ENCODE data around the gene ADAMTS14.

The ADAMTS14 gene

GRCh38 chr10:70714951-70715350, 42.6 kb downstream of the ADAMTS14 start:
- TF ChIP-seq YY1 (IDR thresholded peaks at IDR 0.05; ENCODE audit: low read depth) (no peak), CREB1 (IDR thresholded peaks at IDR 0.05; ENCODE audit: low read depth) (no peak), EP300 (IDR thresholded peaks at IDR 0.05; ENCODE audit: borderline replicate concordance) (no peak), MAX (IDR thresholded peaks at IDR 0.05) (no peak), REST (IDR thresholded peaks at IDR 0.05; ENCODE audit: low read depth) (no peak), TCF12 (IDR thresholded peaks at IDR 0.05; ENCODE audit: low read depth) (no peak), RAD21 (IDR thresholded peaks at IDR 0.05; ENCODE audit: low read depth) (no peak), NFIC (IDR thresholded peaks at IDR 0.05) (no peak)
- TF ChIP-seq, protein P1, sequence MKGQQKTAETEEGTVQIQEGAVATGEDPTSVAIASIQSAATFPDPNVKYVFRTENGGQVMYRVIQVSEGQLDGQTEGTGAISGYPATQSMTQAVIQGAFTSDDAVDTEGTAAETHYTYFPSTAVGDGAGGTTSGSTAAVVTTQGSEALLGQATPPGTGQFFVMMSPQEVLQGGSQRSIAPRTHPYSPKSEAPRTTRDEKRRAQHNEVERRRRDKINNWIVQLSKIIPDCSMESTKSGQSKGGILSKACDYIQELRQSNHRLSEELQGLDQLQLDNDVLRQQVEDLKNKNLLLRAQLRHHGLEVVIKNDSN (IDR thresholded peaks at IDR 0.05) = no peak

DNA sequence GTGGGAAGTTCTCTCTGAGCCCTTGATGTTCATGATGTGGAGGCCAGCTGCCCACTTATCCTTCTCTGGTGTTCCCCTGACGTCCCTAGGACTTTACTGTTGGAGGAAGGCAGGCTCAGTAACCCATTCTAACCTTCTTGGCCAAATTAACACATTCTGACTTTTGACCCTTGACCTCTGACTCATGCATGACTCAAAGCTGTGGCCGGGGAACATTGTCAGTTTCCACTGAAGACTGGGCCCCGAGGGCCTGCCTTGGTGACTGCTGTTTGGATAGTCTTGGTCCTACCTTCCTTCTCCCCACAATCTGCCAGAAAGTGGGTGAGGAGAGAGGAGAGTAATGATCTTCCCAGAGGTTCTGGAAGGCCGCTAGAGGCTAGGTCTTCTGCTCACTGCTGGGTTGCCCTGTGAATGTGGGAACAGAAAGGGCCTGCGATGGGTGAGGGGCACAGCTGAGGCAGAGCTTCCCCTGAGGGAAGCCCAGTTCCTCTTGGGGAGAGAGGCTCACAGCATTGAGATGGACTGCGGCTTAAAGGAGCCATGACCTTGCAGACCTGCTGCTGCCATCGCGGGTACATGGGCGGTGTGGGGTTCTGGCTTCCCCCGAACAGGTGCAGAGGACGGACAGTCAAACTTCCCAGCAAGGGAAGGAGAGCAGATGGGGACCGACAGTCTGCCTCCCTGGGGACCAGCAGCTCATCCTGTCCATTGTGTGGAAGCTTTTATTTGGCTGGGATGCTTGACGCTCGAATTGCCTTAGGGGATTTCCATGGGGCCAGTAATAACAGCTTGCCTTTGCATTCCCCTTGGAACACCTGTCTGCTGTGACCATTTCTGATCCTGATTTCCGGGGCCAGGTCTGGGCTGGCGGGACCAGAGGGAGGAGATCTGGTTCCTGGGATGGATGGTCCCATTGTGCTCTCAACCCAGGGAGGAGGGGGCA, 43.8 kb downstream of the ADAMTS14 start:
- no peak for TF ChIP-seq TCF12 (IDR thresholded peaks at IDR 0.05; ENCODE audit: low read depth)
- no peak for TF ChIP-seq CREB1 (IDR thresholded peaks at IDR 0.05; ENCODE audit: low read depth)
- TF ChIP-seq, protein P1 (IDR thresholded peaks at IDR 0.05) = no peak
- no peak for TF ChIP-seq CEBPB (IDR thresholded peaks at IDR 0.05)
- TF ChIP-seq REST (IDR thresholded peaks at IDR 0.05; ENCODE audit: low read depth) = no peak
- TF ChIP-seq TAF1 (IDR thresholded peaks at IDR 0.05; ENCODE audit: low read depth) = no peak
- TF ChIP-seq NFIC (IDR thresholded peaks at IDR 0.05) = no peak
- no peak for TF ChIP-seq YY1 (IDR thresholded peaks at IDR 0.05; ENCODE audit: low read depth)
- no peak for TF ChIP-seq FOXM1 (IDR thresholded peaks at IDR 0.05; ENCODE audit: borderline replicate concordance, low read depth)
- no peak for TF ChIP-seq EGR1 (IDR thresholded peaks at IDR 0.05)
- TF ChIP-seq TEAD4 (IDR thresholded peaks at IDR 0.05) = no peak
- TF ChIP-seq EP300 (IDR thresholded peaks at IDR 0.05; ENCODE audit: borderline replicate concordance) = no peak
- no peak for TF ChIP-seq RAD21 (IDR thresholded peaks at IDR 0.05; ENCODE audit: low read depth)
- no peak for TF ChIP-seq MAX (IDR thresholded peaks at IDR 0.05)
- no peak for TF ChIP-seq ZBTB7A (IDR thresholded peaks at IDR 0.05; ENCODE audit: low read depth)

GRCh38 chr10:70722820-70723424, 50.6 kb downstream of the ADAMTS14 start:
- no peak for TF ChIP-seq EP300 (IDR thresholded peaks at IDR 0.05; ENCODE audit: borderline replicate concordance)
- no peak for TF ChIP-seq RAD21 (IDR thresholded peaks at IDR 0.05; ENCODE audit: low read depth)
- TF ChIP-seq CREB1 (IDR thresholded peaks at IDR 0.05; ENCODE audit: low read depth) = no peak
- TF ChIP-seq REST (IDR thresholded peaks at IDR 0.05; ENCODE audit: low read depth) = no peak
- TF ChIP-seq ZBTB7A (IDR thresholded peaks at IDR 0.05; ENCODE audit: low read depth) = no peak
- no peak for TF ChIP-seq TAF1 (IDR thresholded peaks at IDR 0.05; ENCODE audit: low read depth)
- no peak for TF ChIP-seq MAX (IDR thresholded peaks at IDR 0.05)

DNA sequence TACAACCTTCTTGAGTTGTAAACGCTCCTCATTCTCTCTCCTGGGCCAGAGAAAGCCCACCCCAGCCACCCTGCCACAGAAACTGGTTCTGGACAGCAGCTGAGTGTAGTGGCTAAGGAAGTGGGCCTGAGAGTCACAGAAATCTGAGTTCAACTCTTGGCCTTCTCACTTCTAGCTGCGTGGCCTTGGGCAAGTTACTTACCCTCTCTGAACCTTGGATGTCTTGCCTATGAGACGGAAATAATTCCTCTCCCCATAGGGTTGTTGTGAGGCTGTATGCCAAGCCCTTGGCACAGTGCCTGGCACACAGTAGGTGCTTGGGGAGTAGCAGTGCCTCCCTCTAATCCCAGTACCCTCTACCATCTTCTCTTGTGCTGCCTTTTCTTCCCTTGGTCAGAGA, 51.5 kb downstream of the ADAMTS14 start:
- TF ChIP-seq CREB1 (IDR thresholded peaks at IDR 0.05; ENCODE audit: low read depth) = no peak
- no peak for TF ChIP-seq YY1 (IDR thresholded peaks at IDR 0.05; ENCODE audit: low read depth)

Data from Ishikawa (cell line).